Subcutaneous abdominal adipose tissue (tissue), 5 donors: Measurements from ENCODE around the gene HLF.
"Not testable (repeated sequence)": the region's sequence is repeated elsewhere in the genome, so short reads cannot be mapped to it uniquely, and the experiment has no call there.

Source experiments
- H3K27ac ChIP-seq: one replicate; pipeline ENCODE4 v1.7.0; 2013; ENCODE audit warnings: low read depth, mild to moderate bottlenecking, inconsistent platforms, low read length, moderate library complexity
- H3K27me3 ChIP-seq, 5 donors: one replicate each; pipeline ENCODE4 v1.7.0; 2013; ENCODE audit warnings: low read length in 5 of 5, inconsistent platforms in 1 of 5; ENCODE audit not compliant: control insufficient read depth in 5 of 5, insufficient read depth in 4 of 5
- H3K36me3 ChIP-seq, 5 donors: one replicate each; pipeline ENCODE4 v1.7.0; 2013; ENCODE audit warnings: low read length in 5 of 5; ENCODE audit not compliant: control insufficient read depth in 5 of 5, insufficient read depth in 5 of 5
- H3K4me1 ChIP-seq, 5 donors: one replicate each; pipeline ENCODE4 v1.7.0; 2013; ENCODE audit warnings: low read length in 5 of 5, mild to moderate bottlenecking in 3 of 5, moderate library complexity in 1 of 5; ENCODE audit not compliant: control insufficient read depth in 5 of 5, insufficient read depth in 5 of 5
- H3K4me3 ChIP-seq, 5 donors: one replicate each; pipeline ENCODE4 v1.7.0; 2013; ENCODE audit warnings: low read length in 5 of 5, low read depth in 1 of 5
- H3K9ac ChIP-seq, 5 donors: one replicate each; pipeline ENCODE4 v1.7.0; 2013; ENCODE audit warnings: low read length in 5 of 5, mild to moderate bottlenecking in 4 of 5, moderate library complexity in 3 of 5
- H3K9me3 ChIP-seq, 5 donors: one replicate each; pipeline ENCODE4 v1.7.0; 2013; ENCODE audit warnings: low read length in 5 of 5; ENCODE audit not compliant: control insufficient read depth in 5 of 5
- donor health status: healthy.
- donor health status: healthy.
- donor health status: healthy.
- donor health status: healthy.
- donor health status: healthy.

HLF gene

DNA sequence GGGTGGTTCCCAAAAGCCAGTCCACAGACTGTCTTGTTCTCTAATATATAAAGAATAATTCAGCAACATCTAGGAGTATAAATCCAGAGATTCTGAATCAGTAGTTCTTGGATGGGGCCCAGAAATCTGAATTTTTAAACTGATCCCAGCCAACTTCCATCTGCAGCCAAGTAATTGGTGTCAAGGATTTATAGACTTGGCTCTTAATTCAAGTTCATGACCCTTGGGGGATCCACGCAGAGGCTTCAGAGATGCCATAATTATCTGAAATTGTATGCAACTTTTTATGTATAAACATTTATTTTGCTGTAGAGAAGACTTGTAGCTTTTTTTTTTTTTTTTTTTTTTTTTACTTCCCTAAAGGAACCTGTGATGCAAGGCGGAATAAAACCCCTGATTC lies 60.6 kb downstream of the HLF start:
- Histone ChIP-seq H3K27me3 (no peaks in the 10 kb centered on the region), H3K27ac (no peak overlapping the region), H3K9ac (no peak overlapping the region), H3K4me3 (no peak overlapping the region), H3K36me3 (peaks cover 4 to 11% (median 8%) of the 10 kb centered on the region in 5 donors), H3K4me1 (peaks cover 0 to 3% (median 0%) of the 10 kb centered on the region in 5 donors), H3K9me3 (no peaks in the 10 kb centered on the region)

DNA sequence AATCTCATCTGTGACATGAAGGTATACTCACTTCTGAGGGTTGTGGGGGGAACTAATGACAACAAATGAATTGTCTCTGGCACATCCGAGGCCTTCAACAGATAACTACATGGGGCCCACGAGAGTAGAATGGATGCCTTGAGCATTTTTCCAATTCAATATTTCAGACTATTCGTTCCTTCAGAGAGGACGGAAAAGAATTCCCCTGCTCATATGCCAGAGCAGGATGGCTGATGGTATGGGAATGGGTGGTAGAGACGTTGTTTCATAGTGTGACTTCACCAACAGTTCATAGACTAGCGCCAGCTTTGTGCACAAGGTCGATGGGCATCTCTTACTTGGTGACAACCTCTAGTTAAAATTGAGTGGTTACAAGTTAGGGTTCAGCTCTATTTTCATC lies 61.3 kb downstream of the HLF start:
- H3K9ac ChIP-seq, result no peak overlapping the region
- H3K4me3 ChIP-seq, result no peak overlapping the region
- peaks cover under 1 to 6% (median 4%) of the 10 kb centered on the region in 5 donors for H3K36me3 ChIP-seq
- peaks cover 0 to 3% (median 0%) of the 10 kb centered on the region in 5 donors for H3K4me1 ChIP-seq
- H3K27ac ChIP-seq, result no peak overlapping the region
- H3K27me3 ChIP-seq, result no peaks in the 10 kb centered on the region
- H3K9me3 ChIP-seq, result no peaks in the 10 kb centered on the region

DNA sequence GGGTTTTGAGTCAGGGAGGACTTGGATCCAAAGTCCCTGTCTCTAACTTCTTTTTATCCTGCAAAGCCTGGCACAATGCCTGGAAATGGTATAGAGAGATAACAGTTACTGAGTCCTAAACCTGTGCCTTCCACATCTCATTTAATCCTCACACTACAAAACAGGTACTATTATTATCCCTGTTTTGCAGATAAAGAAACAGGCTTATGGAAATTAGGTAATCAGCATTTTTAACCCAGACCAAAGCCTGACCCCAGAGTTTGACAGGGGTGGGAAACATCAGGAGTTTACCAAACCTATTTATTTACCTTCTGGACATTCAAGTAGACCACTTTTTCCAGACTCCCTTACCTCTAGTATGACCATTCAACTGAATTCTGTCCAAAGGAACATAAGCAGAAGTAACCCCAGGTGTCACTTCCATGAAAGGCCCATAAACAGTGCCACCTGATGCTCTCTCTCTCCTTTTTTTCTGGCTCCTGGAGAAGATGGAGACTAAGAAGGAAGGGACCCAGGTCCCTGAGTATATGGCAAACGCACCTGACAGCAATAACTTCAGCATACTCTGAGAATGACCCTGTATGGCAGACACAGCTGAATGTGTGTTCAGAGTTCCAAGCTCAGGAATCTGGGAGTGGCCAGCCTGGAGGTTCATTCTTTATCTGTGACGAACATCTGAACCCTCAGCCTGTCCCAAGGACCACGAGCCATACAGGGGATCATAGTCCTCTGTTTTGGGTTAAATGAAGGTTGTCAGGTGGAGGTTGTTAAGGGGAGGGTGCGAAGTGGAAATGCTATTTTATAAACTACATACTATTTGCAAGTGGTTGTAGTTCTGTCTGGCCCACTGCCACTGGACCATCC lies 62.7 kb downstream of the HLF start:
- Histone ChIP-seq H3K27me3 (no peaks in the 10 kb centered on the region), H3K27ac (no peak overlapping the region), H3K9me3 (no peaks in the 10 kb centered on the region), H3K9ac (no peak overlapping the region), H3K4me3 (no peak overlapping the region), H3K36me3 (no peaks in the 10 kb centered on the region), H3K4me1 (peaks cover 0 to 3% (median 0%) of the 10 kb centered on the region in 5 donors)

DNA sequence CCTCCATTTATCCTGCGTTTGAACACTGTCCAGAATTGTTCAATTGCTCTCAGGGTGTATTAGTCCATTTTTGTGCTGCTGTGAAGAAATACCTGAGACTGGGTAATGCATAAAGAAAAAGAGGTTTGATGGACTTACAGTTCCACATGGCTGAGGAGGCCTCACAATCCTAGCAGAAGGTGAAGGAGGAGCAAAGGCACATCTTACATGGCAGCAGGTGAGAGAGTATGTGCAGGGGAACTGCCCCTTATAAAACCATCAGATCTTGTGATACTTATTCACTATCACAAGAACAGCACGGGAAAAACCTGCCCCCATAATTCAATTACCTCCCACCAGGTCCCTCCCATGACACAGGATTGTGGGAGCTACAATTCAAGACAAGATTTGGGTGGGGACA lies 63.8 kb downstream of the HLF start:
- not testable (repeated sequence) for H3K27me3 ChIP-seq, H3K4me3 ChIP-seq, H3K9ac ChIP-seq, H3K36me3 ChIP-seq, H3K27ac ChIP-seq, H3K9me3 ChIP-seq, H3K4me1 ChIP-seq

DNA sequence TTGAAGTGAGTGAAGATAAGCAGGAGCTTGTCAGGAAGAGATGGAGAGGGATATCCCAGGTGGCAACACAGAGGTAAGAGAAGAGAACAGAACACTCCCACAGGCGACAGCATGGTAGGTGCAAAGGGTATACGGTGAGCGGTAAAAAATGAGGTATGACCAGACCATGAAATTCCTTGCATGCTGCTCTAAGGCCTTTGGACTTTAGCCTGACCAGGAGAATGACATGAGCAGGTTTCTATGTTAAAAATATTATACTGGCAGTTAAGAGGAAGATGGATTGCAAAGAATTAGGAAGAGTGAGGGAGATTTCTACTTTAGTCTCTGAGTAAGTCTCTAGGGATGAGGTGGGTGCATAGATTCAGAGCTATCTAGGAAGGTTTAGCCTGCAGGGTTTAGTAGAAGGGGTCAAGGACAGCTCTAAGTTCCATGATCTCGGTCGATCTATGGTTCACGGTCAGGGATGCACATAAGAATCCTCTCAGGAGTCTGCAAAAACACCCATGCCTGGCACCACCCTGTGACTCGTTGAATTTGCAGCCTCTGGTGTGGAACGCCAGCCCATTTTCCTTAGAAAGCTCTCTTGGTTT lies 65.7 kb downstream of the HLF start:
- no peak overlapping the region for H3K4me3 ChIP-seq
- H3K27ac ChIP-seq, result no peak overlapping the region
- H3K27me3 ChIP-seq, result no peaks in the 10 kb centered on the region
- H3K4me1 ChIP-seq, result peaks cover 0 to 2% (median 0%) of the 10 kb centered on the region in 5 donors
- H3K36me3 ChIP-seq, result no peaks in the 10 kb centered on the region
- H3K9me3 ChIP-seq, result no peaks in the 10 kb centered on the region
- no peak overlapping the region for H3K9ac ChIP-seq

DNA sequence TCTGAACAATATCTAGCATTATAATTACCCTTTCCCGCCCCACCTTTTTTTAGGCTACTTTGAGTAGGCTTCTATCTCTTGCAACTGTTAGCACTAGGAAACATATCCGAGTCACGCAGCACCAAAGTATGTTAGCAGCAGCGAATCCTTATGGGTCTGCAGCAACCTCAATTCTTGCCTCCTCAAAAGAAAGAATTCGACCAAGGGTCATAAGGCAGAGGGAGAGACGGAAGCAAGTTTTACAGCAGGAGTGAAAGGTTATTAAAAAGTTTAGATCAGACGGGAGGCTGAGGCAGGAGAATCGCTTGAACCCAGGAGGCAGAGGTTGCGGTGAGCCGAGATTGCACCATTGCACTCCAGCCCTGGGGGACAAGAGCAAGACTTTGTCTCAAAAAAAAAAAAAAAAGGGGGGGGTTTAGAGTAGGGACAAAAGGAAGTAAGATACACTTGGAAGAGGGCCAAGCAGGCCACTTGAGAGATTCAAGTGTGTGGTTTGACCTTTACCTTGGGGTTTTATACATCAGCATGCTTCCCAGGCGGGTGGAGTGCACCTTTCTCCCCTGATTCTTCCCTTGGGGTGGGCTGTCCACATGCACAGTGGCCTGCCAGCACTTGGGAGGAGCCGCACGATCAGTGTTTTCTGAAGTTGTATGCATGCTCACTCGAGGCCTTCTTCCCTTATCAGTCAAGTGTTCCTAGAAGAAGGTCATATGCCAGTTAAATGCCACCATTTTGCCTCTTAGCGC lies 67.7 kb downstream of the HLF start:
- no peaks in the 10 kb centered on the region for H3K36me3 ChIP-seq
- H3K27me3 ChIP-seq, result no peaks in the 10 kb centered on the region
- H3K9ac ChIP-seq, result no peak overlapping the region
- no peak overlapping the region for H3K27ac ChIP-seq
- H3K9me3 ChIP-seq, result no peaks in the 10 kb centered on the region
- no peaks in the 10 kb centered on the region for H3K4me1 ChIP-seq
- no peak overlapping the region for H3K4me3 ChIP-seq

DNA sequence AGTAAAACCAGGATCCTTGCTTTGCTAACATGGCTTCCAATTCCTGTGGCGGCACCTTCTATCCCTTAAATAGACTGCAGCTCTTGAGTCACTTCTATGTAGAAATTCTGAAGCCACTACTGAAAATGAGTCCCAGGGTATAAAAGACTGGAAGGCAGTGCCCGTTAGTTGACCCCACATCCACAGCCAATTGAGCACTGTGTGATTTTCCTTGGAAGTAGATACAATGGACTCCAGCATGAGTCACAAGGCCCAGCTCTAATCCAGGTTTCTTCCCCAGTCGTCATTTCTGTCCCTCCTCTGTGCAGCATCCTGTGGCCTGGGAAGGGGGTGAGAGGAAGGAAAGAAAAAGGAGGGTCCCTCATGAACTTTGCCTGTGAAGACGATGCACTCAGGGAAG lies 69.5 kb downstream of the HLF start:
- Histone ChIP-seq H3K36me3 (no peaks in the 10 kb centered on the region), H3K4me1 (no peaks in the 10 kb centered on the region), H3K4me3 (no peak overlapping the region), H3K27me3 (peaks cover 0 to 2% (median 0%) of the 10 kb centered on the region in 5 donors), H3K27ac (no peak overlapping the region), H3K9ac (no peak overlapping the region), H3K9me3 (no peaks in the 10 kb centered on the region)

DNA sequence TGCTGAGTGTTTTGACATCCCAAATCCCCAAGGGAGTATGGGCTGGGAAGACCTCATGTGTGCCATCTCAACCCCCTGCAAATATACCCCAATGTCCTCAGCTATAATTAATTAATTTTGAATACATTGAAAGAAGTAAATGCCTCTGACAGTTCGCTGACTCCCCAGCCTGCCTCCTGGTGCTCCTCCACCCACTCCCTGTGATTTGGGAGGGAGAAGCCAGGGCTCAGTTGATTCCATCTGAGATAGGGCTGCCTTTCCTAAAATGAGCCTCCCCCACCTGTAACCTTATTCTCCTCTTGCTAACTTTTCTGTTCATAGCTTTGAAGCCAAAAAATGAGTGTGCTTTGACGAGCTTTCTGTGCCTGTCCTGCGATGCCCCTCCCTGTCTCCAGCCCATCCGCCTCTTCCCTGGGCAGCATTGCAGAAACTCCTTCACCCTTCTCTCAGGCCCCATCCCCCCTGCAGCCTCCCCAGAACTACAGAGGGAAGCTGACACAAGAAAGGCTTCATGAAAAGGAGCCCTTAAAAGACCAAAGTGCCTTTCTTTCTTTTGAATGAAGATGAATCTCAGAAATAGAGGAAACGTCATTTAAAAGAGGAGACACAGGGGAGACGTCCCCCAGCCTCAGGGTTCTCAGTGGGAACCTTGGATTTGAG lies 70.3 kb downstream of the HLF start:
- Histone ChIP-seq H3K9me3 (no peaks in the 10 kb centered on the region), H3K27ac (no peak overlapping the region), H3K27me3 (peaks cover 0 to 8% (median 0%) of the 10 kb centered on the region in 5 donors), H3K9ac (no peak overlapping the region), H3K36me3 (no peaks in the 10 kb centered on the region), H3K4me3 (no peak overlapping the region), H3K4me1 (peaks cover 0 to 2% (median 0%) of the 10 kb centered on the region in 5 donors)

DNA sequence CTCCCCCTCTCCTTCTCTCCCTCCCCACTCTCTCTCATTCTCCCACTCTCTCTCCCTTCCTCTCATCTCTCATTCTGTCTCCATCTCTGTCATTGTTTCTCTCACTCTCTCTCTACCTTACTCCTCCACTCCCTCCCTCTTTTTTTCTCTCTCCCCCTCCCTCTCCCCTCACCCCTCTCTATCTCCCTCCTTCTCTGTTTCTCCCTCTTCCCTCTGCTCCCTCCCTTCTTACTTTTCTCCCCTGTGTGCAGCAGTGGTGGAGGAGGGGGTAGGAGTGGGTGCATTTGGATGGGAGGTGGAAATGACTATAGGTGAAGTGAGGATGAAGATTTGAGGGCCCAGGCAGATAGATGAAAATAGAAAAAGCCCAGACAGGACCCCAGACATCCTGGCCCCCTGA lies 70.9 kb downstream of the HLF start:
- no peaks in the 10 kb centered on the region for H3K36me3 ChIP-seq
- H3K27me3 ChIP-seq, result peaks cover 0 to 13% (median 0%) of the 10 kb centered on the region in 5 donors
- no peak overlapping the region for H3K4me3 ChIP-seq
- H3K9ac ChIP-seq, result no peak overlapping the region
- peaks cover 0 to 8% (median 0%) of the 10 kb centered on the region in 5 donors for H3K4me1 ChIP-seq
- H3K9me3 ChIP-seq, result no peaks in the 10 kb centered on the region
- H3K27ac ChIP-seq, result no peak overlapping the region
